Measurements from ENCODE around the gene CEP112. TPM values are rescaled to one million over a fixed set of nuclear protein-coding genes. Genes with fewer than 3 reads are reported as not detected.

The CEP112 gene
- total and polyA plus RNA-seq, 2 donors (not counting 3 experiments of a cell fraction or from before 2014, with no cell fraction given): 1.5 to 25.3 TPM

- Histone ChIP-seq H3K27me3 (ENCODE audit: control insufficient read depth in 2 of 2, insufficient read depth in 2 of 2, low read length in 2 of 2) (no peaks in the 10 kb centered on the region), H4K20me1 (replicated peaks; ENCODE audit: control insufficient read depth, extremely low read depth, insufficient read depth, low read length) (no peaks in the 10 kb centered on the region), H3K9ac (replicated peaks; ENCODE audit: extremely low read depth, insufficient read depth, low read length) (no peak overlapping the region), H2AFZ (ENCODE audit: low read depth, low read length) (no peak overlapping the region), H3K79me2 (ENCODE audit: control insufficient read depth, insufficient read depth, low read length) (no peaks in the 10 kb centered on the region), H3K4me3 (replicated peaks in 1 of 3; ENCODE audit: insufficient read depth in 1 of 3, low read depth in 1 of 3, low read length in 3 of 3) (no peak overlapping the region), H3K36me3 (ENCODE audit: control insufficient read depth in 2 of 2, extremely low read depth in 1 of 2, insufficient read depth in 2 of 2, low read length in 2 of 2) (no peaks in the 10 kb centered on the region), H3K4me2 (ENCODE audit: insufficient read depth, low read length) (no peak overlapping the region), H3K9me1 (replicated peaks; ENCODE audit: control insufficient read depth, extremely low read depth, insufficient read depth, low read length) (no peaks in the 10 kb centered on the region), H3K4me1 (ENCODE audit: control insufficient read depth, extremely low read depth, insufficient read depth, low read length) (no peaks in the 10 kb centered on the region), H3K9me3 (replicated peaks; ENCODE audit: control insufficient read depth, insufficient read depth, low read length) (no peaks in the 10 kb centered on the region), H3K27ac (ENCODE audit: insufficient read depth, low read depth, low read length) (no peak overlapping the region)
- DNase-seq (ENCODE audit: low read depth, low spot score): no peak
- CTCF ChIA-PET: interaction anchor here (0.9 kb wide), 1 partner anchor 659 kb away, joined by 3 read pairs; no protein-coding TSS in a partner anchor
- no TSS peak for BruUV-seq (replicated peaks)
- FAIRE-seq: no peak
- TF ChIP-seq MAX (IDR thresholded peaks at IDR 0.05; ENCODE audit: insufficient read depth, insufficient read length) (no peak), GATA2 (IDR thresholded peaks at IDR 0.05; ENCODE audit: insufficient read depth, insufficient read length, low read depth, low read length) (no peak), JUN (IDR thresholded peaks at IDR 0.05; ENCODE audit: borderline replicate concordance, insufficient read depth, insufficient read length, low read depth) (no peak), MYC (IDR thresholded peaks at IDR 0.05; ENCODE audit: low read depth, low read length) (no peak), POLR2AphosphoS5 (IDR thresholded peaks at IDR 0.05; ENCODE audit: insufficient read depth, low read depth, low read length) (no peak), POLR2A (IDR thresholded peaks at IDR 0.05; ENCODE audit: low read depth, low read length) (no peak), FOS (IDR thresholded peaks at IDR 0.05; ENCODE audit: borderline replicate concordance, insufficient read depth, low read length) (no peak), EZH2 (IDR thresholded peaks at IDR 0.05; ENCODE audit: borderline replicate concordance, low read depth, low read length, severe bottlenecking) (no peak), CTCF (IDR thresholded peaks at IDR 0.05; ENCODE audit: extremely low read depth in 1 of 2, insufficient read depth in 1 of 2, low read depth in 1 of 2, low read length in 2 of 2) (no peak)
- POLR2A ChIA-PET: no interaction called here
- dilution Hi-C loops (cut with MboI; ENCODE audit: extremely low pct_ligation_motif_present, low sequenced_read_pairs): no loop called here
- intact Hi-C loops (cut with micrococcal nuclease): no loop called here
These were observed 238.4 kb downstream of the CEP112 start for GRCh38 chr17:65953316-65954147.

Data from endothelial cell of umbilical vein (primary cell).